HS-27A (cell line): ENCODE measurements around the gene OSER1.
A peak's percentile ranks its signal among the peaks of the same experiment; 100 is the strongest.
"Not testable (repeated sequence)": the region's sequence is repeated elsewhere in the genome, so short reads cannot be mapped to it uniquely, and the experiment has no call there.

Experiments
- DNase-seq: peaks from one replicate; pipeline ENCODE4 v3.0.0-alpha.2; 2012; ENCODE audit warnings: low read depth, missing footprints

Gene OSER1

GRCh38 chr20:44200983-44201382, 9.6 kb downstream of the OSER1 start:
- DNase-seq = no peak

- no peak for DNase-seq
Measured at GRCh38 chr20:44200371-44200770, 10.2 kb downstream of the OSER1 start.

- no peak for DNase-seq
Measured at GRCh38 chr20:44199877-44200276, 10.7 kb downstream of the OSER1 start.

- DNase-seq = no peak
Measured at GRCh38 chr20:44198872-44199271, 11.7 kb downstream of the OSER1 start.

GRCh38 chr20:44196271-44196670, 14.3 kb downstream of the OSER1 start:
- no peak for DNase-seq

- no peak for DNase-seq
Measured at GRCh38 chr20:44195605-44196004, 15.0 kb downstream of the OSER1 start.

GRCh38 chr20:44193801-44194200, 16.8 kb downstream of the OSER1 start:
- no peak for DNase-seq

GRCh38 chr20:44191640-44192039, 18.9 kb downstream of the OSER1 start:
- DNase-seq = not testable (repeated sequence)

- DNase-seq = peak; percentile 72
Measured at GRCh38 chr20:44190197-44190852, 20.2 kb downstream of the OSER1 start.

GRCh38 chr20:44188752-44189151, 21.8 kb downstream of the OSER1 start:
- no peak for DNase-seq

GRCh38 chr20:44187772-44188709, 22.5 kb downstream of the OSER1 start:
- no peak for DNase-seq

- peak; percentile 69 for DNase-seq
Measured at GRCh38 chr20:44187054-44187771, 23.4 kb downstream of the OSER1 start, which contains the start of gene JPH2. TSS of gene JPH2 (minus strand) at chr20:44187188. CDS start at chr20:44186705, 483 bp downstream.

GRCh38 chr20:44186674-44187053, 23.9 kb downstream of the OSER1 start:
- no peak for DNase-seq

GRCh38 chr20:44186201-44186600, 24.4 kb downstream of the OSER1 start:
- DNase-seq = no peak

GRCh38 chr20:44185574-44185973, 25.0 kb downstream of the OSER1 start:
- no peak for DNase-seq

GRCh38 chr20:44183282-44183681, 27.3 kb downstream of the OSER1 start:
- no peak for DNase-seq

- DNase-seq = no peak
Measured at GRCh38 chr20:44182863-44183262, 27.7 kb downstream of the OSER1 start.

- DNase-seq = no peak
Measured at GRCh38 chr20:44182135-44182765, 28.3 kb downstream of the OSER1 start.

- DNase-seq = no peak
Measured at GRCh38 chr20:44181611-44182010, 29.0 kb downstream of the OSER1 start.

GRCh38 chr20:44180814-44181213, 29.8 kb downstream of the OSER1 start:
- no peak for DNase-seq

- DNase-seq = no peak
Measured at GRCh38 chr20:44176833-44177534, 33.6 kb downstream of the OSER1 start.
